Measurements from ENCODE around the gene MPPED2.

The MPPED2 gene

GRCh38 chr11:30481796-30482195 is 104.4 kb downstream of the MPPED2 start:
- DNase-seq, result no peak

- no peak for DNase-seq
These were observed 104.8 kb downstream of the MPPED2 start for GRCh38 chr11:30481330-30481729.

- no peak for DNase-seq
These were observed 106.3 kb downstream of the MPPED2 start for GRCh38 chr11:30479899-30480298.

GRCh38 chr11:30478923-30479322 is 107.2 kb downstream of the MPPED2 start:
- DNase-seq, result no peak

GRCh38 chr11:30477061-30477460 is 109.1 kb downstream of the MPPED2 start:
- no peak for DNase-seq

- DNase-seq, result no peak
These were observed 111.8 kb downstream of the MPPED2 start for GRCh38 chr11:30474151-30474954.

- no peak for DNase-seq
These were observed 114.9 kb downstream of the MPPED2 start for GRCh38 chr11:30471244-30471643.

- DNase-seq, result no peak
These were observed 117.3 kb downstream of the MPPED2 start for GRCh38 chr11:30468881-30469280.

- DNase-seq, result no peak
These were observed 119.0 kb downstream of the MPPED2 start for GRCh38 chr11:30467176-30467575.

GRCh38 chr11:30465623-30466022 is 120.5 kb downstream of the MPPED2 start:
- DNase-seq, result no peak

GRCh38 chr11:30465192-30465591 is 121.0 kb downstream of the MPPED2 start:
- DNase-seq, result no peak

GRCh38 chr11:30463266-30463665 is 122.9 kb downstream of the MPPED2 start:
- no peak for DNase-seq

- DNase-seq, result no peak
These were observed 123.7 kb downstream of the MPPED2 start for GRCh38 chr11:30462421-30462820.

- DNase-seq, result no peak
These were observed 126.3 kb downstream of the MPPED2 start for GRCh38 chr11:30459821-30460220.

- DNase-seq, result no peak
These were observed 126.8 kb downstream of the MPPED2 start for GRCh38 chr11:30459306-30459705.

GRCh38 chr11:30458541-30458940 is 127.6 kb downstream of the MPPED2 start:
- DNase-seq, result no peak

GRCh38 chr11:30457087-30457486 is 129.1 kb downstream of the MPPED2 start:
- DNase-seq, result no peak

- no peak for DNase-seq
These were observed 131.1 kb downstream of the MPPED2 start for GRCh38 chr11:30455025-30455424.

GRCh38 chr11:30454541-30454940 is 131.6 kb downstream of the MPPED2 start:
- DNase-seq, result no peak

GRCh38 chr11:30454111-30454510 is 132.0 kb downstream of the MPPED2 start:
- no peak for DNase-seq

GRCh38 chr11:30453705-30454104 is 132.4 kb downstream of the MPPED2 start:
- DNase-seq, result no peak

GRCh38 chr11:30452842-30453241 is 133.3 kb downstream of the MPPED2 start:
- no peak for DNase-seq

- DNase-seq, result no peak
These were observed 134.0 kb downstream of the MPPED2 start for GRCh38 chr11:30452114-30452513.

- no peak for DNase-seq
These were observed 134.5 kb downstream of the MPPED2 start for GRCh38 chr11:30451626-30452025.

- no peak for DNase-seq
These were observed 135.0 kb downstream of the MPPED2 start for GRCh38 chr11:30451167-30451566.

Data from NCI-H146 (cell line).